NCI-H2196 treated with DMSO at 0.1 percent for 48 hours (cell line): ENCODE results near the gene PITPNB.

Source experiments
- DNase-seq: peaks from one replicate; lab custom pipeline; 2025; ENCODE audit not compliant: unreplicated experiment; lab: John Stamatoyannopoulos, UW

The PITPNB gene

GRCh38 chr22:27863001-27863400, 56.1 kb downstream of the PITPNB start:
- DNase-seq: no peak

- DNase-seq: no peak
These were observed 59.7 kb downstream of the PITPNB start for GRCh38 chr22:27859336-27859735.

- DNase-seq: no peak
These were observed 60.4 kb downstream of the PITPNB start for GRCh38 chr22:27858626-27859025.

- DNase-seq: no peak
These were observed 61.6 kb downstream of the PITPNB start for GRCh38 chr22:27857443-27857842.

GRCh38 chr22:27856386-27856785, 62.7 kb downstream of the PITPNB start:
- DNase-seq: no peak

- DNase-seq: no peak
These were observed 65.6 kb downstream of the PITPNB start for GRCh38 chr22:27853424-27853823.

- DNase-seq: no peak
These were observed 66.9 kb downstream of the PITPNB start for GRCh38 chr22:27851974-27852746.

GRCh38 chr22:27850000-27850521, 69.0 kb downstream of the PITPNB start:
- DNase-seq: no peak

- no peak for DNase-seq
These were observed 71.1 kb downstream of the PITPNB start for GRCh38 chr22:27848005-27848404.

- DNase-seq: no peak
These were observed 72.1 kb downstream of the PITPNB start for GRCh38 chr22:27846910-27847309.

GRCh38 chr22:27846248-27846757, 72.8 kb downstream of the PITPNB start:
- DNase-seq: no peak

GRCh38 chr22:27845644-27846043, 73.4 kb downstream of the PITPNB start:
- DNase-seq: no peak

GRCh38 chr22:27844656-27845591, 74.1 kb downstream of the PITPNB start:
- no peak for DNase-seq

GRCh38 chr22:27844256-27844655, 74.8 kb downstream of the PITPNB start:
- DNase-seq: no peak

GRCh38 chr22:27843441-27843840, 75.6 kb downstream of the PITPNB start:
- no peak for DNase-seq

- no peak for DNase-seq
These were observed 76.2 kb downstream of the PITPNB start for GRCh38 chr22:27842669-27843431.

- DNase-seq: no peak
These were observed 76.9 kb downstream of the PITPNB start for GRCh38 chr22:27842201-27842600.

- DNase-seq: no peak
These were observed 78.6 kb downstream of the PITPNB start for GRCh38 chr22:27840436-27840835.

- DNase-seq: no peak
These were observed 79.9 kb downstream of the PITPNB start for GRCh38 chr22:27839057-27839660.

GRCh38 chr22:27836181-27836580, 82.9 kb downstream of the PITPNB start:
- no peak for DNase-seq
